GM21723 (cell line): ENCODE results near the gene ADRM1.

Experiments
- ATAC-seq: cut with Tn5 transposase; IDR thresholded peaks from one replicate; pipeline ENCODE4 v1.9.1; 2021; ENCODE audit warnings: mild to moderate bottlenecking, moderate library complexity; ENCODE audit not compliant: unreplicated experiment

The ADRM1 gene

DNA sequence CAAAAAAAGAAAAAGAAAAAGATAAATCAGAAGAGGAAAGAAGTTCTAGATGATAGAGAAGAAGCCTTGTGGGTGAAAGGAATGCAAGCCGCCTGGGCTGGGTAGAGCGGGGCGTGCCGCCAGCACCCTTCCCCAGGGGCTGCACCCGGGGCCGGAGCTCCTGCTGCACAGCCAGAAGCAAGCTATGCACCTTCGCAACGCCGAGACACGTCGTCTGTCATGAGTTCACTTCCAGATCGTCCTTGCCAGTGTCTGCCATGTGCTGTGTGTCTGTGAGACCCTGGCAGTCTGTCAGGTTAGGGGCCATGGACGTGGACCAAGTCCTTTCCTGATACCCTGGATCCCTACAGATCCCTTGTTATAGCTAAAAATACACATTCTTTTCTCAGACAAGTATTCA lies 25.5 kb upstream of the ADRM1 start:
- no peak for ATAC-seq

DNA sequence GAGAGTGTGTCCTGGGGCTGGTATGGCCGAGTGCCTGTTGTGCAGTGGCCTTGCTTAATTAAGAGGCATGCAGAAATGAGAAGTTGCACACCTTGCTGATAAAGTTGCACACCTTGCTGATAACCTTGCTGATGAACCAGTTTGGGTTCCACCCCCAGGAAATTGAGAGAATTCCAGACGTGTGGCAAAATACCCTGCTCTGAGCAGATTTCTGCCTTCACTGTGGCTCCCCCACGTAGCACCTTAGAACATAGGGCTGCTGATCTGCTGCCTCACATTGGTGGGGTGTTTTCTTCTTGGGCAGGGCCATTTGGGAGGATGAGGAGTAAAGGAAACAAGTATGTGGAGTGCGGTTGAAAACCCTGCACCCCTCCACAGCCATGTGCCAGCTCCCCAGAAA lies 22.5 kb upstream of the ADRM1 start:
- no peak for ATAC-seq

DNA sequence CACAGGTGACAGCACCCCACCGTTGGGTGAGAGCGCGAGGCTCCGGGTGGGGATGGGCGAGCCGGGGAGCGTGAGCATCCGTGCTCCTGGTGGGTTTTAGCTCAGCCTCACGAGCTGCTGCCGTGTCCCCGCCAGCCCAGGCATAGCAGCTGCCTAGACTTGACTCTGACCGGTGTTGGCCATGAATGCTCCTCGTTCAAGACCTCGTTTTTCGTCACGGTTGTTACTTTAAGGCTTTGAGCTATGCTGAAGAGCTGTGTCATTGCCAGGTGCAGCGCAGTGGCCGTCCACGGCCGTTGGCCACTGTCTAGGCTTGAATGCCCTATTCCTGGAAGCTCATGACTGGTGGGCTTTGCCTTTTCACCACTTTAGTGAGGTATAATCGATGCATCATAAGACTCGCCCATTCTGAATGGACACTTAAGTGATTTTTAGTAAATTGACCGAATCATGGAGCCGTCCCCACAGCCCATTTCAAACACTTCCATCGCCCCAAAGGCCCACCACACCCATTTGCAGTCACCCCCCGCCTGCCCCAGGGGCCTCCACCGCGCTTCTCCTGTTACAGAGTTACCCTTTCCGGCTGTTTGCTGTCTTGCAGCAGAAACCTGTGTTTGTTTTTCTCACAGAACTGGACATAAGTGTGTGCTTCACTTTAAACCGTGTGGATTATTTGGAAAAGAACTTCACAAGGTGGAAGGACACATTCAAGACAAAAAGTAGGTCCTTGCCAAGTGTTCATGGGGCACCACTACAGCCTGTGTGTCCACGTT lies 21.4 kb upstream of the ADRM1 start:
- ATAC-seq, result no peak

DNA sequence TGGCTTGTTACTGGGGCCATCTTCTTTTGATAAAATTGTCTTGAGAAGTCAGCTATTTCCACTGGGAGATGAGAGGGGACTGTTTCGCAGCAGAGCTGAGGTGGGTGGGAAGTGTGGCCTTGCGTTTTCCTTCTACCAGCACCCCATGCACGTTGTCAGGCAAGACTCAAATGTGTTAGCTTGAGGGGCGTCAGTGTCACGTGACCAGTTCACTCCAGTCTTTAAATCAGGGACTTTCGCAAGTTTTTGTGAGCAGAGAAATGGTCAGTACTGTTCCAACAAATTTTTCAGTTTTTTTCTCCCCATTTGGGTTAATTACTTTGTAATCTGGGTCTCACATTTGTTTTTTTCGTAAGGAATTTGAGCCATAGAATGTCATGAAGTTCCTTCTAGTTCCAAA lies 20.7 kb upstream of the ADRM1 start:
- no peak for ATAC-seq

DNA sequence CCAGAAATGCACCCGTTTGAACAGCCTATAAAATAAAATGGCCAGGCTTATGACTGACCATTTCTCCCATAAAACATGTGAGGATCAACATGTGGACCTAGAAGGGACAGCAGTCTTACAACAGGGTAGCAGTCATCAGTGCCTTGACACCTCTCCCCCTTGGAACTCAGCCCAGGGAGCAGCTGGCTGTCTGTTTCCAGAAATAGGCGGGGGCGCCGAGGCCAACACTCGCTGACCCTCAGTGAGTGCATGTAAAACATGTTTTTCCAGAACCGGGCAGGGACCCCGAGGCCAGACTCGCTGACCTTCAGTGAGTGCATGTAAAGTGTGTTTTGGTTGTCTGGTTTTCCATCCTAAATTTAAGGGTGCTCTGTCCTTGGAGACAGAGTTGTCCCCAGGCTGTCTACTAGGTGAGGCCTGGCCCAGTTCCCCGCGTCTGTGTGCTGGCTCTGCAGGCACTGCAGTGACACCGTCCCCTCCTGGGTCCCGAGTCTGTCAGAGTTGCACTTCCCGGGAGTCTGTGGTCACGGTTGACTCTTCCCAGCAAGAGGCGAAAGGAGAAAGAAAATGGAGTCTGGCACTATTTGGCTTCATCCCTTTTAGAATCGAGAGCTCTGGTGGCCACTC lies 19.8 kb upstream of the ADRM1 start:
- no peak for ATAC-seq

DNA sequence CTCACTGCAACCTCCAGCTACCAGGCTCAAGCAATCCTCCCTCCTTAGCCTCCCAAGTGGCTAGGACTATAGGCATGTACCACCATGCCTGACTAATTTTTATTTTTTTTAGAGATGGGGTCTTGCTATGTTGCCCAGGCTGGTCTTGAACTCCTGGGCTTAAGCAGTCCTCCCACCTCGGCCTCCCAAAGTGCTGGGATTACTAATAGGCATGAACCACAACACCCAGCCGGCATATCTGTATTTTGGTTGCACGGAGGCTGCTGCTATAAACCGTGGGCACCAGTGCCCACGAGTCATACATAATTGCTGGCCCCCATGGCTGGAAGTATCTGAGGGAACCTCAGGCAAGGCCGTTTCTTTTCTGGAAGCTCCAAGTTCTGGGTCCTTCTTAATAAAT lies 18.3 kb upstream of the ADRM1 start:
- no peak for ATAC-seq

DNA sequence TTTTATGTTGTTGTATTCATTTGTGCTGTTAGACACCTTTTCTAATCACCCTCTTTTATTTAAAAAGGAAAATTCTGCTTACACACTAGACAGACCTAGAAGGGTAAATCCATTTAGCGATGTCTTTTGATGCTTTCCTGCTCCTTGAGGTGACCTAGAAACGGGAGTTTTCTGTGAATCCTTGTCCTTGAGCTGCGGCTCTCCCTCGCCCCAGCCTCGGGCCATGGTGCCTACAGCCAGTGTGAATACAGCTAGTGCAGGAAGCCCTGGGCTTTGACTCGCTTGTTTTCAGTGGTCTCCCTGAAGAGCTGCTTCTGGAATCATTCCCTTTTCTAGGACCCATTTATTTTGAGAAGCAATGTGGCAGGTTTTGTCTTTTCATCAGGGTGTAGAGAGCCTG lies 17.6 kb upstream of the ADRM1 start:
- ATAC-seq, result no peak

DNA sequence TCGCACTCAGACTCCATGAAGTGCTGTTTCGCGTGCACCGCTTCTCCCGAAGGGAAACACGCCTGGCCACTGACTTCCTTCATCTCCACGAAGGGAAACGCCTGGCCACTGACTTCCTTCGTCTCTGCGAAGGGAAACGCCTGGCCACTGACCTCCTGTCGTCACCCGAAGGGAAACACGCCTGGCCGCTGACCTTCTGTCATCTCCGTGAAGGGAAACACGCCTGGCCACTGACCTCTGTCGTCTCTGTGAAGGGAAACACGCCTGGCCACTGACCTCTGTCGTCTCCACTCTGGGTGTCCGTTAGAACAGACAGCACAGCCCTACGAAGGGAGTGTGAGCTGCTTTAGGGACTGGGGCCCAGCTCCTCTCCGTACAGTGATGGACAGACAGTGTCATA lies 17.1 kb upstream of the ADRM1 start:
- no peak for ATAC-seq

DNA sequence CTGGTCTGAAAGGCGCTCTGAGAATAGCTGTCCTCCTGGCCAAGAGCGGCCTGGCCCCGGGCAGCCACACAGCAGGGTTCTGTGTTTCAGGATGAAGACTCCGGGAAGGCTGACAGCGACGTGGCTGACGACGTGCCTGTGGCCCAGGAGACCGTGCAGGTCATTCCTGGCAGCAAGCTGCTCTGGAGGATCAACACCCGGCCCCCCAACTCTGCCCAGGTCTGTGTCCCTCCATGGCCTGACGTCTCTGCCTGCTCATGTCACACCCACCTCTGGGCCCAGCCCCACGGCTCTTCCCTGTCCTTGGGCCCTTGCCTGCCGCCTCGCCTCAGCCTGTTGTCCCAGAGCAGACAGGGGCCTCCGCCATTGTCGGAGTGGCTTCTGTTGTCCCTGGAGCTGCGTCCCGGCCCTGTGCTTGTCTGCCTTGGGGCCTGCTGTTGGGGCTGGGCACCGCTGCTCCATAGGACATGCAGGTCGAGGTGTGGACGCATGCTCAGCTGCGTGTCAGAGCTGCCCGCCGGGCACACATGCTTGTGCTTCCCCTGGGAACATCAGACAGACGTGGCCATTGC lies 16.2 kb upstream of the ADRM1 start:
- ATAC-seq, result no peak

DNA sequence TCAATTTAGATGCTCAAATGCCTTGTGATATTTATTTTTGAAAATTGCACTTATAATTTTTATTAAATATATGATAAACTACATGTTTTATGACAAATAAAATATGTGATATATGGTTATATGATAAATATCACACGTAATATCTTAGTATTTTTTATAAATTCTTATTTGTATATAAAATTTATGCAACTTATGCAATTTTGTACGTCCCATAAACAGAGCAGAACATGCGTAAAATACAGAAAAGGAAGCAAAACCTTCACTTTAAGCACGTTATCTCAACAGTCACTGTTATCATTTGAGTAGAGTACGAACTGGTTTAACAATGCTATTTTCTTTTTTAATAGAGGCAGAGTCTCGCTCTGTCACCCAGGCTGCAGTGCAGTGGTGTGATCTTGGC lies 15.7 kb upstream of the ADRM1 start:
- ATAC-seq, result no peak

DNA sequence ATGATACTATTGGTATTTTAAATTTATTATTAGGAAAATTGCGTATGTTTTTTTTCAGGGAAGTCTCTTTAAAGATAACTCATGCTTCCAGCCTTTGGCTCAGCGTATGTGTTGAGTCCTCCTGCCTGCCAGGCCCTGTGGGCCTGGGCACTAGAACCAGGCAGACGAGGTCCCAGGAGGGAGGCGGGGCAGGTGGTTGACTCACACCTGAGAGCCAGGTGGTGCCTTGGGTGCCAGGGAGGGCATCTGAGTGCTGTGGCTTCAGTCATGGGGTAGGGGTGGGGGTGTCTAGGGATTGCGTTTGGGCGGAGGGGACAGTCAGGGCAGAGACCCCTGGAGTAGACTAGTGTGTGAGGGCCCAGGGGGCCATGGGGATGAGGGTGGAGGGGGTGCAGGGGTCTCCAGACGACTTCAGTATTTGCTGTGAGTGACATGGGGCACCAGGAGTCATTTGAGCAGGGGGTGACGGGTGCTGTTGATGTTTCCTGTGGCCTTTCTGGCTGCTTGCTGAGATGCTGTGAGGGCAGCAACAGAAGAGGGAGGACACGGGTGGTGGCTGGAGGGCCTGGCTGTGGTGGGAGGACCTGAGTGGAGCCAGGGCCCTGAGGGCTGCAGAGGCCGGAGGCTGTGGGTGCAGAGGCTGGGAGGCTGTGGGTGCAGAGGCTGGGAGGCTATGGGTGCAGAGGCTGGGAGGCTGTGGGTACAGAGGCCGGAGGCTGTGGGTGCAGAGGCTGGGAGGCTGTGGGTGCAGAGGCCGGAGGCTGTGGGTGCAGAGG lies 14.8 kb upstream of the ADRM1 start:
- no peak for ATAC-seq

DNA sequence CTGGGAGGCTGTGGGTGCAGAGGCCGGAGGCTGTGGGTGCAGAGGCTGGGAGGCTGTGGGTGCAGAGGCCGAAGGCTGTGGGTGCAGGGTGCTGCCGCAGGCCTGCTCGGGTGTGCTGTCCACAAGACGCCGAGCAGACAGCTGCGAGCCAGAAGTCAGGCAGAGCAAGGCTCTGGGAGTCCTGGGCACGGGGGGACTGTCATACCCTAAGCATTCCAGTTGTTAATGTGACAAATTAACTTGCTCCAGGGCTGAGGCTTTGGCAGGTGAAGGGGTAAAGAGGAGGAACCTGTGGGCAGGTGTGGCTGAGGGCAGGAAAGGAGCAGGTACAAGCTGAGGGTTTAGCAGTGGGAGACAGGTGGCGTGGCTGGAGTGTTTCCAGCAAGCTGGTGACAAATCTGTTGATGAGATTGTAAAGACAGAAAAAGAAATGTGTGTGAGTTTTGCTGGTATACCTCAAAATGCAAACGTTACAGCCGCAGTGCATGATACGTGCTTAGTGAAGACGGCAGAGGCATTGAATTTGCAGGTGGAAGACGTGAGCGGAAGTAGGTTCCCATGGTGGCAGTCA lies 14.2 kb upstream of the ADRM1 start:
- ATAC-seq, result no peak

DNA sequence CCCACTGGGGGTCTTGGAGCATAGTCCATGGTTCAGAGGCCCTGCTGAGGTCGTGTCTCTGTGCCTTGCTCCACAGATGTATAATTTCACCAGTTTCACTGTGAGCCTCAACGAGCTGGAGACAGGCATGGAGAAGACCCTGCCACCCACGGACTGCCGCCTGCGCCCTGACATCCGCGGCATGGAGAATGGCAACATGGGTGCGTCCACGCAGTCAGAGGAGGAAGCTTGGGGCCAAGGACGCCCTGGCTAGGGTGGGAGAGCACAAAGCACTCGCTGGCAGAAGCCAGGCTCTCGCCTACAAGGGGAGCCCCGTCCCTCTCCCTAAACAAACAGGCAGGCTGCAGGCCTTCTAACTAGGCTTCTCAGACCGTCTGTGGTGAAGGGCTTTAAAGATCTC lies 13.7 kb upstream of the ADRM1 start:
- ATAC-seq, result no peak

DNA sequence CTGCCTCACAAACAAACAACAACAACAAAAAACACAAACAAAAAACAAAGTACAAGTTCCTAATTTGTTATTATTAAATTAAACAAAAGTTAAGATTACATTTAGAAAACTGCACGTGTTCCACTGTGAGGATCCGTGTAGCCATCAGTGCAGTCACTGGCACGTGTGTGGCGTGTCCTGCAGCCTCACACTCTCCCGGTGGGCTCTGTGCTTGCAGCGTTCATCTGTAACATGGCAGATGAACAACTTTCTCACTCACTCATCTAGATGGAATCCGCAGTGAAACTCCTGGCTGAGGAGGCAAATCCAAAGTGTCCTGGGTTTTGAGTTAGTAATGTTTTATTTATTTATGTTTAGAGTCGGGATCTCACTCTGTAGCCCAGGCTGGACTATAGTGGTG lies 12.9 kb upstream of the ADRM1 start:
- no peak for ATAC-seq

DNA sequence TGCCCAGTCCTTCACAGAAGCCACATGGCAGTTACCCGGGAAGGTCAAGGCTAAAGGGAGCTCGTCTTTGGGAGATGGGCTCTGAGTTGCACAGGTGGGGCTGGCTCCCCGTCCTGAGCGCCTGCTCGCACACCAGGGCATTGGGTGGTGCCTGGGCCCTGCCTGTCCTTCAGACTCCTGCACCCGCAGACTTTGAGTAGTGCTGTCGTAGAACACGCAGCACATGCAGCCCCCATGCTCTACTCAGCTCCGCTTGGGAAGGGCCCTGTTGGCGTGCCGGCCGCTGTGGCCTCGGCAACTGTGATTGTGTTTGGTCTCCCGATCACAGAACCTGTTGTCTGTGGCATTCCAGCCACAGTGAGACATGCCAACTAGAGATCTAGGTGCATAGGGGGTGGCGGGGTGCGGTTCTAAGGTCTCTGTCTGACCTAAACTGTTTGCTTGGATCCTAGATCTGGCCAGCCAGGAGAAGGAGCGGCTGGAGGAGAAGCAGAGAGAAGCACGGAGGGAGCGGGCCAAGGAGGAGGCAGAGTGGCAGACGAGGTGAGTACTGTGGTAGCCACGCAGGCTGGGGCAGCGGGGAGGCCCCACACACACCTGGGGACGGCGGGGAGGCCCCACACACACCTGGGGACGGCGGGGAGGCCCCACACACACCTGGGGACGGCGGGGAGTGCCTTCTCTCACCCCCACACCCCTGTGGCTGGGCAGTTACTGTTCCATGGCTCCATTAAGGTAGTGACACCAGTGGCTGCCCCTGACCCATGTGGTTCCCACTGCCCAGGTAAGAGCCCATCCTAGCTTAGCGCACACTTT lies 11.3 kb upstream of the ADRM1 start:
- ATAC-seq, result no peak

DNA sequence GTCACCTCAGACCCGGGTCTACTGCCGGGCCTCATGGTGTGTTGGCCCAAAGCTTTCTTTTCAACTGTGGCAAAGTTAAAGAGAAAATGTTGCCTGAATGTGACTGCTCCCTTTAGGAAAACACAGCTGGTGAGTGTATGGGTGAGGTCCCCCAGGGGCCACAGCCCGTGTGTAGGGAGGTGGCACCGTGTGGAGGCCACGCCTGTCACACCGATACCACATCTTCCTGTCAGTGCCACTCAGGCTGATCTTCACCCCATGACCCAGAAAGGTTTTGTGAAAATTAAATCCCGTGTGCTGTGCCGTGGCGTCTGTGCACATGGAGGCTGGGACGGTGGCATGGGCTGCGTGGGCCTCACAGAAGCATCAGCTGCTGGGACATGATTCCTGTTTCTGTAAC lies 10.7 kb upstream of the ADRM1 start:
- no peak for ATAC-seq

DNA sequence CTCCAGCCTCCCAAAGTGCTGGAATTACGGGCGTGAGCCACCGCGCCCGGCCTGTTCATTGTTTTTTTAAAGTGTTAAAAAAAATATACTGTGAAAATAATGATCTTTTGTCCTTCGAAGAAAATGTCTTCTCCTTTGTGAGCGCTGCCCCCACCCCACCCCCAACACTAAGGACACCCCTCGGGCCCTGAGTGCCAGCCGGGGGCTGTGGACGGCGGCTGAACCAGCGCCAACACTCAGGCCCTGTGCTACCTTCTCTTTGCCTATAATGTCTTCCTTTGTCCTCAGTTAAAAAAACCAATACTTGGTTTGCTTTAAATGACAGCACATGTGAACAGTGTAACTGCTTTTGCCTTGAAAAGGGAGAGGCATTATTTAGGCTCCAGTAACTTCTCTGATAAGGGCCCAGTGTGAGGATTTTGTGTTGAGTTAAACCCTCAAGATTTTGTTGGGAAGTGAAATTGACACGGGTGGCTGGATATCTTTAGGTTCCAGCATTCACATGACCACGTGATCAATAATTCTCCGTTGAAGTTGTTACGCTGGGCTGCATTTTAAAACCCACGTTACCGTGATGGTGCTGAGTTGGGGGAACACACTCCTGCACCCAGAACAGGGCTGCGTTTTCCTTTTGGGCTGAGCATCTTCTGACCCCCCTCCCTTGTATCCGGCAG lies 9.5 kb upstream of the ADRM1 start:
- no peak for ATAC-seq

DNA sequence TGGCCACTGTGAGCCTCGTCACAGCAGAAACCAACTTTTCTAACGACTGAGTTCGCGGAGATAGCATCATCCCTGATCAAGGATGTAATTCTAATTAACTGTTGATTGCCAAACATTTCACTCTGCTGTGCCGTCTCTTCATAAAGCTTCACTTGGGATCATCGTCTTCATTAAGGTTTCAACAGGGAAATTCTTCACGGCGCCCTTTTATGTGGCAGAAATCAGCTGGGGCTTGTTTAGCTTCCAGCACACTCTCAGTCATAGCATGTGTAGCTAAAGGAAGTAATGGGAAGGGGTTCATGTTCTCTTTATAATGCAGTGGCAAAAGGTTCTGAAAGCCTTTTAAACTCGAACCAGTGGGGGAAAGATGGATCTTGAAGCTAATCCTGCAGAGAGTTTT lies 8.9 kb upstream of the ADRM1 start:
- no peak for ATAC-seq

DNA sequence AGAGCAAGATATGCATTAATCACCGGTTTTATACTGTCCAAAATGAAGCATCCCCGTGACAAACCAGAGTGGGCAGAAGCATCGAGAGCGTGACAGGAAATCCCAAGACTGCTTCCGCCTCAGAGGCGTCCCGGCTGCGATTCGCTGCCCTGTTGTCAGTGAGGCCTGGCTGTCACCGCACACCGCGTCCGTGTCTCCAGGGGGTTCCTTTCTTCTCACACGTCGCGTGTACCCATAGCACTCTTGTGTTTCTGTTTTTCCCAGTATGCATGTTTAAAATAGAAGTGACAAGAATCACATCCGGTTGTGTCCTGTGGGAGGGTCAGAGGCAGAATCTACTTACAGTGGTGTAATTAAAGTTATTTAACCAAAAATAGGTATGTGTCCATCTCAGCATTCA lies 8.3 kb upstream of the ADRM1 start:
- ATAC-seq, result no peak
